OCI-LY1 (cell line): ENCODE data around the gene GPBP1L1.

Experiments
- H2AFZ ChIP-seq: fragments of 200-600 bp; sonication (generic), shearing (Covaris generic); 2 replicates; pipeline ENCODE4 v1.6.0; 2014; ENCODE audit warnings: antibody characterized with exemption, mild to moderate bottlenecking, low read length
- H3F3A ChIP-seq: fragments of 200-600 bp; sonication (generic), shearing (Covaris generic); 2 replicates; pipeline ENCODE4 v1.6.0; 2014; ENCODE audit warnings: mild to moderate bottlenecking, antibody characterized with exemption, low read length, moderate library complexity; ENCODE audit not compliant: insufficient read depth
- H3K27ac ChIP-seq: fragments of 200-600 bp; sonication (generic); 2 replicates; pipeline ENCODE4 v1.5.1; 2014; ENCODE audit warnings: low read length, mixed run types, mild to moderate bottlenecking, low read depth; ENCODE audit not compliant: poor library complexity, severe bottlenecking
- H3K27me3 ChIP-seq: fragments of 200-600 bp; sonication (generic); 2 replicates; pipeline ENCODE4 v1.6.0; 2014; ENCODE audit warnings: antibody characterized with exemption, mild to moderate bottlenecking, low read length, moderate library complexity; ENCODE audit not compliant: insufficient read depth
- H3K36me3 ChIP-seq: fragments of 200-600 bp; sonication (generic); 2 replicates; pipeline ENCODE4 v1.6.1; 2014; ENCODE audit warnings: mild to moderate bottlenecking, antibody characterized with exemption, low read length, moderate library complexity, mixed read lengths; ENCODE audit not compliant: insufficient read depth
- H3K4me1 ChIP-seq: fragments of 200-600 bp; sonication (generic); 2 replicates; pipeline ENCODE4 v1.5.1; 2014; ENCODE audit warnings: mild to moderate bottlenecking, low read length, moderate library complexity; ENCODE audit not compliant: insufficient read depth, severe bottlenecking
- H3K4me2 ChIP-seq: fragments of 200-600 bp; sonication (generic), shearing (Covaris generic); 2 replicates; pipeline ENCODE4 v1.6.1; 2014; ENCODE audit warnings: low read length
- H3K4me3 ChIP-seq: fragments of 200-600 bp; sonication (generic); 2 replicates; pipeline ENCODE4 v1.5.1; 2014; ENCODE audit warnings: low read length, low read depth, mild to moderate bottlenecking, mixed read lengths; ENCODE audit not compliant: poor library complexity, severe bottlenecking
- H3K79me2 ChIP-seq: fragments of 200-600 bp; shearing (Covaris generic); 2 replicates; pipeline ENCODE4 v1.6.1; 2016; ENCODE audit warnings: mixed run types, low read length, mixed read lengths; ENCODE audit not compliant: insufficient read depth
- H3K9ac ChIP-seq: fragments of 200-600 bp; sonication (generic), shearing (Covaris generic); 2 replicates; pipeline ENCODE4 v1.6.1; 2014; ENCODE audit warnings: mild to moderate bottlenecking, low read length, mixed read lengths
- H3K9me2 ChIP-seq: fragments of 200-600 bp; sonication (generic), shearing (Covaris generic); 2 replicates; pipeline ENCODE4 v1.6.1; 2014; ENCODE audit warnings: low read depth, mild to moderate bottlenecking, low read length, mixed read lengths
- H3K9me3 ChIP-seq: fragments of 200-600 bp; shearing (Covaris generic); 2 replicates; pipeline ENCODE4 v1.6.1; 2014; ENCODE audit warnings: low read length, mixed read lengths
- H4K20me1 ChIP-seq: fragments of 200-600 bp; sonication (generic), shearing (Covaris generic); 2 replicates; pipeline ENCODE4 v1.6.0; 2016; ENCODE audit warnings: mild to moderate bottlenecking, low read length; ENCODE audit not compliant: insufficient read depth
- EZH2 ChIP-seq: fragments of 200-600 bp; sonication (generic), shearing (Covaris generic); IDR thresholded peaks from 2 replicates; pipeline ENCODE4 v1.8.0; 2017; ENCODE audit warnings: borderline replicate concordance, mixed run types, mild to moderate bottlenecking, antibody characterized with exemption, low read length, moderate library complexity, mixed read lengths
- TF ChIP-seq, protein P1 (sequence below): fragments of 200-600 bp; sonication (generic), shearing (Covaris generic); IDR thresholded peaks from 2 replicates; pipeline ENCODE4 v1.5.1; 2017; ENCODE audit warnings: mild to moderate bottlenecking, antibody characterized with exemption, low read length, moderate library complexity, mixed read lengths

GPBP1L1 gene

DNA sequence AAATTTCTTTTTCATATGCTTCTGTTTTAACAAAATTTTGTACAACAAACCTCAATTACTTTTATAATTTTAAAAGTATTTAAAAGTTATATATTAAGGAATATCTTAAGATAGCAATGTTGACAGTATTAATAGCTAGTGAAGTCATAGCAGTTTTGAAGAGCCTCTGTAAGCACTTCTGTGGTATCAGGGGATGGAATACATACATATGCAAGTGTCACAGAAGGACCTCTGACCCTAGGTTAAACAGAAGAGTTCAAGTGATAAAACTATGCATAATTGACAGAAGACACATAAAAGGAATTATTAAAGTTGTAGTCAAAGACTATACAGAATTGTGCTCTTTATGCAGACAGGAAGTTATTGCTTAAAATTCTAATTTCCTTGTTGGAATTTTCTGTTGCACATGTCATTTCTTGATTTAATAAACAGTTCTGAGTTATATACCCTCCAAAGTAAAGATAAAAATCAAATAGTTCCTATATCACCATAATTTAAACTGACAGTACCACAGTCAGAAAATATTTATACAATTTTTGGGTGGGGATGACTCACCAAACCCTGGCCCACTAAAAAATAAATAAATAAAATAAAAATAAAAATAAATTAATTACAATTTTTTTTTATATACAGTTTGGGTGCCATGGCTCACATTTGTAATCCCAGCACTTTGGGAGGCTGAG lies 37.1 kb upstream of the GPBP1L1 start:
- no peak overlapping the region for H3K9ac ChIP-seq
- H3K4me1 ChIP-seq: no peaks in the 10 kb centered on the region
- TF ChIP-seq, protein P1, sequence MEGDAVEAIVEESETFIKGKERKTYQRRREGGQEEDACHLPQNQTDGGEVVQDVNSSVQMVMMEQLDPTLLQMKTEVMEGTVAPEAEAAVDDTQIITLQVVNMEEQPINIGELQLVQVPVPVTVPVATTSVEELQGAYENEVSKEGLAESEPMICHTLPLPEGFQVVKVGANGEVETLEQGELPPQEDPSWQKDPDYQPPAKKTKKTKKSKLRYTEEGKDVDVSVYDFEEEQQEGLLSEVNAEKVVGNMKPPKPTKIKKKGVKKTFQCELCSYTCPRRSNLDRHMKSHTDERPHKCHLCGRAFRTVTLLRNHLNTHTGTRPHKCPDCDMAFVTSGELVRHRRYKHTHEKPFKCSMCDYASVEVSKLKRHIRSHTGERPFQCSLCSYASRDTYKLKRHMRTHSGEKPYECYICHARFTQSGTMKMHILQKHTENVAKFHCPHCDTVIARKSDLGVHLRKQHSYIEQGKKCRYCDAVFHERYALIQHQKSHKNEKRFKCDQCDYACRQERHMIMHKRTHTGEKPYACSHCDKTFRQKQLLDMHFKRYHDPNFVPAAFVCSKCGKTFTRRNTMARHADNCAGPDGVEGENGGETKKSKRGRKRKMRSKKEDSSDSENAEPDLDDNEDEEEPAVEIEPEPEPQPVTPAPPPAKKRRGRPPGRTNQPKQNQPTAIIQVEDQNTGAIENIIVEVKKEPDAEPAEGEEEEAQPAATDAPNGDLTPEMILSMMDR: no peak
- no peak for TF ChIP-seq EZH2
- no peak overlapping the region for H2AFZ ChIP-seq
- H3K4me2 ChIP-seq: no peak overlapping the region
- no peaks in the 10 kb centered on the region for H3K9me2 ChIP-seq
- no peaks in the 10 kb centered on the region for H3K36me3 ChIP-seq
- no peaks in the 10 kb centered on the region for H3K9me3 ChIP-seq
- no peak overlapping the region for H3K27ac ChIP-seq
- no peaks in the 10 kb centered on the region for H3F3A ChIP-seq
- H3K4me3 ChIP-seq: no peak overlapping the region
- H3K79me2 ChIP-seq: no peaks in the 10 kb centered on the region
- no peaks in the 10 kb centered on the region for H3K27me3 ChIP-seq
- H4K20me1 ChIP-seq: no peaks in the 10 kb centered on the region

DNA sequence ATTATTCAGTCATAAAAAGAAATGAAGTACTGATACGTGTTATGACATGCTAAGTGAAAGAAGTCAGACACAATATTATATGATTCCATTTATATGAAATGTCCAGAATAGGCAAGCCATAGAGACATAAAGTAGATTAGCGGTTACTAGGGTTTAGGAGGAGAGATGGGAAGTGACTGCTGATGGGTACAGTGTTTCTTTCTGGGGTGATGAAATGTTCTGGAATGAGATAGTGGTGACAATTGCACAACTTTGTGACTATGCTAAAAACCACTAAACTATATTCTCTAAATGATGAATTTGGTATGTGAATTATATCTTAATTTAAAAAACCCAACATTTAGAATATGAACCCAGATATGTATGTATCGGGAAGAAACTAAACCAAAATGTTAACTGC lies 36.5 kb upstream of the GPBP1L1 start:
- Histone ChIP-seq H3K27ac (no peak overlapping the region), H3K4me2 (no peak overlapping the region), H3K79me2 (no peaks in the 10 kb centered on the region), H3K9ac (no peak overlapping the region), H3K27me3 (no peaks in the 10 kb centered on the region), H3K9me3 (no peaks in the 10 kb centered on the region), H3K4me1 (no peaks in the 10 kb centered on the region), H3K9me2 (no peaks in the 10 kb centered on the region), H3K36me3 (no peaks in the 10 kb centered on the region), H3F3A (no peaks in the 10 kb centered on the region), H2AFZ (no peak overlapping the region), H4K20me1 (no peaks in the 10 kb centered on the region), H3K4me3 (no peak overlapping the region)
- TF ChIP-seq, protein P1: no peak
- no peak for TF ChIP-seq EZH2

DNA sequence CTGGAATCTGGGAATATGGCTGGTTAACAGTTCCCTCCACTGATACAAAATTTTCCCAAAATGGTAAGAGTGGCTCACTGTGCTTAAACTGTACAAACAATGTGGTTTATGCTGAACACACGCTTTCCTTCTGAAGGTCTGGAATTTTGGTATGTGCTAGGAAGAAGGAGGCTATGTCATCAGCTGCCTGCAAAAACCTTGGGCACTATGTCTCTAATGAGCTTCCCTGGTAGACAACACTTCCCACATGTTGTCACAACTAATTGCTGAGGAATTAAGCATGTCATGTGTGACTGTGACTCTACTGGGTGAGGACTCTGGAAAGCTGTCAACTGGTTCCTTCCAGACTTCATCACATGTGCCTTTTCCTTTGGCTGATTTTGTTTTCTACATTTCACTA lies 34.9 kb upstream of the GPBP1L1 start:
- Histone ChIP-seq H3K79me2 (no peaks in the 10 kb centered on the region), H3K27me3 (no peaks in the 10 kb centered on the region), H3K4me2 (no peak overlapping the region), H3K36me3 (no peaks in the 10 kb centered on the region), H3K9me2 (no peaks in the 10 kb centered on the region), H3K27ac (no peak overlapping the region), H3K9me3 (no peaks in the 10 kb centered on the region), H3K4me1 (no peaks in the 10 kb centered on the region), H2AFZ (no peak overlapping the region), H3K9ac (no peak overlapping the region), H4K20me1 (no peaks in the 10 kb centered on the region), H3K4me3 (no peak overlapping the region), H3F3A (no peaks in the 10 kb centered on the region)
- no peak for TF ChIP-seq EZH2
- TF ChIP-seq, protein P1: no peak
